Erythroblast (primary cell): ENCODE measurements around the gene KLHL29.

Experiments used
- GATA1 ChIP-seq: IDR thresholded peaks from 2 replicates; pipeline ENCODE4 v1.6.1; 2011; ENCODE audit warnings: low read depth, mild to moderate bottlenecking, control low read depth, low read length, moderate library complexity
- POLR2A ChIP-seq: IDR thresholded peaks from 2 replicates; pipeline ENCODE4 v1.6.1; 2011; ENCODE audit warnings: mild to moderate bottlenecking, low read length

DNA sequence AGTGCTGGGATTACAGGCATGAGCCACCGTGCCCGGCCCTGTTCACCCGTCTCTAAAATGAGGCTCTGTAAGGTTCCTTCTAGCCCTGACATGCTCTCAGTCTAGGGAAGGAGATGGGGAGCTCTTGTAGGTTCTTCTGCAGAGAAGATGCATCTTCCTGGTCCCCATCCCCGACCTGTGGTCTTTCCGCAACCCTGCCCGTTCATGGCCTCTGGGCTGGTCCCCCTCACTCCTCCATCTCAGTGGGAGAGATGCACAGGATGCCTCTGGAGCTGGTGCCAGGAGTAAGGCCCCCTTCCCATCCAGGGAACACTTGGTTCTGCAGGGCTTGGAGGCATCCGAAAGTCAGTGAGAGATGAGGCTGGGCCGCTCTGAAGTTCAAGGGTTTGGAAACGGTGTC, 212.7 kb downstream of the KLHL29 start:
- no peak for TF ChIP-seq POLR2A
- TF ChIP-seq GATA1, result no peak
